Activated CD8-positive, alpha-beta memory T cell treated with anti-CD3 and anti-CD28 coated beads, Interleukin-2, amount 50 U/mL, for 48 hours (primary cell): Measurements from ENCODE around the gene PAX6.

Source experiments
- DNase-seq: peaks from one replicate; pipeline ENCODE4 v3.0.0-alpha.2; 2020

PAX6 gene

GRCh38 chr11:31796499-31797189 lies 14.5 kb downstream of the PAX6 start:
- DNase-seq: no peak

GRCh38 chr11:31795706-31796498 lies 15.2 kb downstream of the PAX6 start:
- DNase-seq: no peak

GRCh38 chr11:31794548-31794947 lies 16.6 kb downstream of the PAX6 start:
- DNase-seq: no peak

GRCh38 chr11:31793264-31793663 lies 17.9 kb downstream of the PAX6 start:
- DNase-seq: no peak

- no peak for DNase-seq
These were observed 18.7 kb downstream of the PAX6 start for GRCh38 chr11:31792456-31792855.

- DNase-seq: no peak
These were observed 19.1 kb downstream of the PAX6 start for GRCh38 chr11:31792036-31792435.

- no peak for DNase-seq
These were observed 20.5 kb downstream of the PAX6 start for GRCh38 chr11:31790649-31791048.

- no peak for DNase-seq
These were observed 23.0 kb downstream of the PAX6 start for GRCh38 chr11:31788085-31788484.

- no peak for DNase-seq
These were observed 24.0 kb downstream of the PAX6 start for GRCh38 chr11:31786996-31787685.

- DNase-seq: no peak
These were observed 26.5 kb downstream of the PAX6 start for GRCh38 chr11:31784611-31785010.

- DNase-seq: no peak
These were observed 27.9 kb downstream of the PAX6 start for GRCh38 chr11:31783252-31783651.

- DNase-seq: no peak
These were observed 28.9 kb downstream of the PAX6 start for GRCh38 chr11:31782257-31782656.

GRCh38 chr11:31780480-31780971 lies 30.6 kb downstream of the PAX6 start:
- no peak for DNase-seq

- DNase-seq: no peak
These were observed 31.0 kb downstream of the PAX6 start for GRCh38 chr11:31780078-31780477.

- DNase-seq: no peak
These were observed 31.7 kb downstream of the PAX6 start for GRCh38 chr11:31779374-31779791.

- no peak for DNase-seq
These were observed 38.7 kb downstream of the PAX6 start for GRCh38 chr11:31772412-31772811.

GRCh38 chr11:31770011-31770700 lies 41.0 kb downstream of the PAX6 start:
- no peak for DNase-seq

- no peak for DNase-seq
These were observed 42.1 kb downstream of the PAX6 start for GRCh38 chr11:31768749-31769640.

- DNase-seq: no peak
These were observed 43.4 kb downstream of the PAX6 start for GRCh38 chr11:31767685-31768084.

GRCh38 chr11:31767066-31767465 lies 44.1 kb downstream of the PAX6 start:
- no peak for DNase-seq

- no peak for DNase-seq
These were observed 46.4 kb downstream of the PAX6 start for GRCh38 chr11:31764766-31765165.

- no peak for DNase-seq
These were observed 46.9 kb downstream of the PAX6 start for GRCh38 chr11:31764261-31764660.
